GM21529 (cell line): ENCODE measurements around the gene PGD.
"Not testable (repeated sequence)": the region's sequence is repeated elsewhere in the genome, so short reads cannot be mapped to it uniquely, and the experiment has no call there.

Experiments
- ATAC-seq: cut with Tn5 transposase; IDR thresholded peaks from one replicate; pipeline ENCODE4 v1.9.1; 2021; ENCODE audit not compliant: unreplicated experiment

PGD gene

GRCh38 chr1:10398734-10399443 is at the start of gene PGD:
TSS of gene PGD (plus strand) at chr1:10399064. CDS start at chr1:10399118, 54 bp downstream.
- peak; percentile 95 for ATAC-seq

GRCh38 chr1:10353282-10353681 is 45.6 kb upstream of the PGD start:
- no peak for ATAC-seq

- ATAC-seq, result no peak
Measured at GRCh38 chr1:10353693-10354092, 45.2 kb upstream of the PGD start.

GRCh38 chr1:10360045-10360444 is 38.8 kb upstream of the PGD start:
- ATAC-seq, result no peak

GRCh38 chr1:10361515-10361914 is 37.3 kb upstream of the PGD start:
- ATAC-seq, result no peak

- no peak for ATAC-seq
Measured at GRCh38 chr1:10368194-10368593, 30.7 kb upstream of the PGD start.

GRCh38 chr1:10374442-10374860 is 24.4 kb upstream of the PGD start:
- ATAC-seq, result no peak

- ATAC-seq, result not testable (repeated sequence)
Measured at GRCh38 chr1:10377365-10378029, 21.4 kb upstream of the PGD start.

- ATAC-seq, result no peak
Measured at GRCh38 chr1:10378081-10378841, 20.6 kb upstream of the PGD start.

GRCh38 chr1:10379101-10379620 is 19.7 kb upstream of the PGD start:
- ATAC-seq, result no peak

GRCh38 chr1:10379676-10380075 is 19.2 kb upstream of the PGD start:
- ATAC-seq, result no peak

GRCh38 chr1:10380594-10381275 is 18.1 kb upstream of the PGD start:
- ATAC-seq, result no peak

GRCh38 chr1:10383630-10384029 is 15.2 kb upstream of the PGD start:
- ATAC-seq, result no peak

GRCh38 chr1:10384219-10384618 is 14.6 kb upstream of the PGD start:
- no peak for ATAC-seq

GRCh38 chr1:10386761-10387676 is 11.8 kb upstream of the PGD start:
- no peak for ATAC-seq

GRCh38 chr1:10387677-10388386 is 11.0 kb upstream of the PGD start:
- no peak for ATAC-seq

GRCh38 chr1:10388387-10388715 is 10.5 kb upstream of the PGD start:
- ATAC-seq, result no peak

GRCh38 chr1:10389271-10389973 is 9.4 kb upstream of the PGD start:
- ATAC-seq, result no peak

- no peak for ATAC-seq
Measured at GRCh38 chr1:10396870-10397269, 2.0 kb upstream of the PGD start.
